Natural killer cell treated with Interleukin-12 subunit alpha and Interleukin-12 subunit beta and Interleukin-15 and Interleukin-18, amount 100 ng/mL, for 72 hours (primary cell): Measurements from ENCODE around the gene PI3. TPM values are rescaled to one million over a fixed set of nuclear protein-coding genes. Genes with fewer than 3 reads are reported as not detected.

Experiments used
- ATAC-seq, 2 donors: fragments of 150-1000 bp; cut with Tn5 transposase in 1 of 2; sonication (Bioruptor Pico), chemical (Tn5 transposase) in 1 of 2; 2 replicates each; pipeline ENCODE4 v1.10.0; 2021
- DNase-seq: peaks from one replicate; pipeline ENCODE4 v3.0.0; 2022; ENCODE audit warnings: low spot score
- H3K27ac Mint-ChIP-seq, 2 donors: 1 replicate in 1 of 2; 2 replicates in 1 of 2; pipeline ENCODE4 v1.8.0; 2022; ENCODE audit warnings: mixed read lengths in 2 of 2, mild to moderate bottlenecking in 1 of 2, moderate library complexity in 1 of 2
- H3K27me3 Mint-ChIP-seq, 2 donors: 1 replicate in 1 of 2; 2 replicates in 1 of 2; pipeline ENCODE4 v1.8.0; 2022; ENCODE audit warnings: mixed read lengths in 2 of 2
- H3K36me3 Mint-ChIP-seq: one replicate; pipeline ENCODE4 v1.8.0; 2022; ENCODE audit warnings: mixed read lengths
- H3K4me1 Mint-ChIP-seq, 2 donors: 1 replicate in 1 of 2; 2 replicates in 1 of 2; pipeline ENCODE4 v1.8.0; 2022; ENCODE audit warnings: low read depth in 2 of 2, mixed read lengths in 2 of 2, mild to moderate bottlenecking in 1 of 2
- H3K4me3 Mint-ChIP-seq: one replicate; pipeline ENCODE4 v1.8.0; 2022; ENCODE audit warnings: mixed read lengths
- H3K9me3 Mint-ChIP-seq: 2 replicates; pipeline ENCODE4 v1.8.0; 2022; ENCODE audit warnings: mixed read lengths
- total RNA-seq, 2 donors: library from RNA; stranded (reverse); gene quantifications; one replicate each; pipeline ENCODE4 v1.2.3, GENCODE V29; 2022

Gene PI3
- total RNA-seq, 2 donors from 2014 or later, result not detected

DNA sequence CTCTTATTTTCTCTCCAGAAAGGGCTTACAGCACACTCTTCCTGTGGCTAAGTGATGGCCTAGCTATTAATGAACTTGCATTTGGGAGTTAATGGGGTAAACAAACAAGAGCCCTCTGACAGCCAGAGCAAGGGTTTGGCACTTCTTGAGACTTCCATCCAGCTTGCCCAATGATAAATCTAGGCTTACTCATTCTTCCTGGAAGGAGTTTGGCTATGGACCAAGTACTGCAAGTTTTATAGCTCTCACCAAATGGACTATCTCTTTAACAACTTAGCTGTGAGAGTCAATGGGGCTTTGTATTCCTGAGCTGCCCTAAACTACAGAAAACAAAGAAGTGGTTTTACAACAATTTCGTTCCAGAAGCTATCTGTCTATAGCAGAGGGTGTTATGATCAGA, 16.7 kb upstream of the PI3 start:
- H3K27ac Mint-ChIP-seq, result no peak overlapping the region
- H3K36me3 Mint-ChIP-seq, result peaks cover 19% of the 10 kb centered on the region
- peaks cover 44 to 52% of the 10 kb centered on the region in 2 donors for H3K27me3 Mint-ChIP-seq
- DNase-seq, result no peak
- peaks cover 12% of the 10 kb centered on the region for H3K9me3 Mint-ChIP-seq
- ATAC-seq, result no peak
- no peak overlapping the region for H3K4me3 Mint-ChIP-seq
- no peaks in the 10 kb centered on the region for H3K4me1 Mint-ChIP-seq

DNA sequence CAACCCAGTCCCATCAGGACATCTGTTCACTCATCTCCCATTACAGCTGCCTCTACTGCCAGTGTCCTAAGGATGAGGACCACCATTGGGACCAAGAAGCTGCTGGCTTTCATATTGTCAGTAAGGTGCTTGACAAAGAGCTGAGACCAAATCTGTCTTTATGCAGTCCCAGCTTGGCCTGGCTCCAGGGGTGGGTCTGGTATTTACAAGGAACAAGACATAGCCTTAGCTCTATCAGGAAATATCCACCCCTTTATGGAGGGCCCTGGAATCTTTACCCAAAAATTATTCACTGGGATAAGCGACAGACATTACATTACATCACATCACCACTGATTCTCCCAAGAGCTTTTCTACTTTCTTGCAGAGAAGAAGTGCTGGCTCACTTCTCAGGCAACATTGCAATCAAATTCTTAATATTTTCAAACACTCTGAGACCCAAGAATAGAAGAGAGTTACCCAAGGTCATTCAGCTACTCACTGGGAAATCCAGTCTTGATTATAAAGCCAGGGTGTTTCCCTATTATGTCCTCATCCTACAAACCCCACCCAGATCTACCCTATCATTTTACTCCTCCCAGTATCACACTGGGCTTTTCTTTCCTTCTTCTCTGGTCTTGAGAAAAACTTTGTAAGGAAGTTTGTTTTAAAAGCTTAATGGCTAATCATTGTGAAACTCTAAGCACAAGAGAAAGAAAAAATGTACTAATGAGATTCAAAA, 11.5 kb upstream of the PI3 start:
- DNase-seq (no peak), ATAC-seq (no peak)
- peaks cover 26% of the 10 kb centered on the region for H3K36me3 Mint-ChIP-seq
- peaks cover 12% of the 10 kb centered on the region for H3K9me3 Mint-ChIP-seq
- H3K4me1 Mint-ChIP-seq, result no peaks in the 10 kb centered on the region
- H3K4me3 Mint-ChIP-seq, result no peak overlapping the region
- no peak overlapping the region for H3K27ac Mint-ChIP-seq
- H3K27me3 Mint-ChIP-seq, result peaks cover 45 to 74% of the 10 kb centered on the region in 2 donors

GRCh38 chr20:45164906-45165305, 9.8 kb upstream of the PI3 start:
- H3K4me1 Mint-ChIP-seq, result no peaks in the 10 kb centered on the region
- H3K27me3 Mint-ChIP-seq, result peaks cover 34 to 59% of the 10 kb centered on the region in 2 donors
- H3K9me3 Mint-ChIP-seq, result peaks cover 4% of the 10 kb centered on the region
- peaks cover 14% of the 10 kb centered on the region for H3K36me3 Mint-ChIP-seq
- ATAC-seq (no peak), DNase-seq (no peak)
- no peak overlapping the region for H3K4me3 Mint-ChIP-seq
- no peak overlapping the region for H3K27ac Mint-ChIP-seq

GRCh38 chr20:45173522-45173921, 1.2 kb upstream of the PI3 start:
- H3K36me3 Mint-ChIP-seq, result no peaks in the 10 kb centered on the region
- no peaks in the 10 kb centered on the region for H3K9me3 Mint-ChIP-seq
- peaks cover 8 to 27% of the 10 kb centered on the region in 2 donors for H3K27me3 Mint-ChIP-seq
- H3K27ac Mint-ChIP-seq, result no peak overlapping the region
- ATAC-seq, result no peak
- no peak overlapping the region for H3K4me3 Mint-ChIP-seq
- DNase-seq, result no peak
- H3K4me1 Mint-ChIP-seq, result no peaks in the 10 kb centered on the region

- H3K36me3 Mint-ChIP-seq, result no peaks in the 10 kb centered on the region
- peaks cover 10 to 20% of the 10 kb centered on the region in 2 donors for H3K27me3 Mint-ChIP-seq
- no peaks in the 10 kb centered on the region for H3K9me3 Mint-ChIP-seq
- ATAC-seq (no peak), DNase-seq (no peak)
- no peaks in the 10 kb centered on the region for H3K4me1 Mint-ChIP-seq
- no peak overlapping the region for H3K27ac Mint-ChIP-seq
- no peak overlapping the region for H3K4me3 Mint-ChIP-seq
Measured at GRCh38 chr20:45176526-45177267, 2.0 kb downstream of the PI3 start.

- Mint-ChIP-seq H3K4me1 (no peaks in the 10 kb centered on the region), H3K9me3 (no peaks in the 10 kb centered on the region), H3K4me3 (no peak overlapping the region), H3K27me3 (peaks cover 4 to 9% of the 10 kb centered on the region in 2 donors), H3K36me3 (no peaks in the 10 kb centered on the region), H3K27ac (no peak overlapping the region)
- ATAC-seq (peak; percentile 20 to 36), DNase-seq (no peak)
Measured at GRCh38 chr20:45179166-45179565, 4.5 kb downstream of the PI3 start.

DNA sequence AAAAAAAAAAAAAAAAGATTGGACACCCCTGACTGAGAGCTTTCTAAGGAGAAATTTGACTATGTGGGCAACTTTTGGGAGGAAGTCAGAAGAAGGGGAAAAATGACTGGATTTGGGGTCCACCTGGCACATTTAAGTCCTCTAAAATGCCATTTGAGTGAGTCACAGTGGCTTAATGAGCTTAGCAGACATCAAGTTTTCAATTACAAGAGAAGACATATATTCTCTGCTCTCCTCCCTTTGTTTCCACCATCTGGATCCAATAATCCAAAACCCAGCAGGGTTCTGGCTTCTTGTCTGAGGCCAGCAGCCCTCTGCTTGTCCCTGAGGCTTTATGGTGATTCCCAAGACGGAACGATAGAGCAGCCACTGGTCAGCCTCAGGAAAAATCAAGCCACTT, 6.9 kb downstream of the PI3 start:
- no peak for DNase-seq
- H3K4me3 Mint-ChIP-seq, result no peak overlapping the region
- H3K27me3 Mint-ChIP-seq, result peaks cover 15% of the 10 kb centered on the region in 2 donors
- H3K9me3 Mint-ChIP-seq, result no peaks in the 10 kb centered on the region
- no peak for ATAC-seq
- no peaks in the 10 kb centered on the region for H3K4me1 Mint-ChIP-seq
- H3K27ac Mint-ChIP-seq, result no peak overlapping the region
- H3K36me3 Mint-ChIP-seq, result no peaks in the 10 kb centered on the region

- DNase-seq (no peak), ATAC-seq (no peak)
- peaks cover 9 to 22% of the 10 kb centered on the region in 2 donors for H3K27me3 Mint-ChIP-seq
- no peaks in the 10 kb centered on the region for H3K36me3 Mint-ChIP-seq
- H3K4me3 Mint-ChIP-seq, result no peak overlapping the region
- no peaks in the 10 kb centered on the region for H3K9me3 Mint-ChIP-seq
- H3K4me1 Mint-ChIP-seq, result no peaks in the 10 kb centered on the region
- H3K27ac Mint-ChIP-seq, result no peak overlapping the region
Measured at GRCh38 chr20:45183084-45183483, 8.4 kb downstream of the PI3 start.

DNA sequence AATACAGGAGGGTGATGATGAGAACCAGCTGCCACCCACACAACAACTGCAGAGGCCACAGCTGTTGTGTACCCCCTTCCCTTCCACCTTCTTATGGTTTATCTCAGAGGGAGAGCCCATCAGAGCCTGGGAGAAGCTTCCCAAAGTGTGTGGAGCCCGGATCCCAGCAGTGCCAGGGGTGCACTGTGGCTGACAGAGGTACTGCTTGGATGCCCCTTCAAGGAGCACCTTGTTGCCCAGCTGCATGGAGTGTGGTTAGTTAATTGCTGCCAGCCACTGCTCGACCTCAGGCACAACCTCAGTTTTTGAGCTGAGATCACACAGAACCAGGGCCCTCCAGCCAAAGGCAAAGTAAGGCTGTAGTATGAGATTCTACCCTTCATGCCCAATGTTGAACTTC, 13.0 kb downstream of the PI3 start:
- ATAC-seq, result peak in 1 of 2 donors; percentile 61
- Mint-ChIP-seq H3K36me3 (no peaks in the 10 kb centered on the region), H3K9me3 (no peaks in the 10 kb centered on the region), H3K27ac (no peak overlapping the region), H3K4me1 (no peaks in the 10 kb centered on the region), H3K27me3 (peaks cover 13 to 29% of the 10 kb centered on the region in 2 donors), H3K4me3 (no peak overlapping the region)
- no peak for DNase-seq

DNA sequence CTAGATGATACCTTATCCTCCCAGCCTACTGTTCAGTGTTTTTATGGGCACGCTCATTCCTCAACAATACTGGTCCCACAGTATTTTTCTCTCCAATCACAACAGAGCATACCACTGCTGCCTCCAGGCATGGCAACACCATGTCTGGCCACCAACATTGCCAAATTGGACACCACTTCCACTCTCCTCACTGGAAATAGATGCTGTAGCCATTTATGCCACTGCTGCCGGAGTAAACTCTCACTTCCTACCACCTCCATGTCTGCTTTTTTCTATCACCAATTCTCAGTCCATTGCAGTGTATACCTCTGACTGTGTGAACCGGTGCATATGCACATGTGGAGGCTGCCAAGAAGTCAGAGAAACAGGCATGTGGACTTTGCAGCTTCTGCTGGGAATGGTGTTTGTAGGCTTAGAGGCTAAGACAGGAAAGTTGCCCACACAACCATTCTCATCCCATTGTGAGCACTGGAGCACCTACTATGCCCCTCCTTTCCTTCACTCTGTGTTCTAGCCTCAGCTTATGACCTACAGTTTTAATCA, 14.4 kb downstream of the PI3 start:
- no peaks in the 10 kb centered on the region for H3K9me3 Mint-ChIP-seq
- H3K4me3 Mint-ChIP-seq, result no peak overlapping the region
- ATAC-seq, result no peak
- peaks cover 13 to 33% of the 10 kb centered on the region in 2 donors for H3K27me3 Mint-ChIP-seq
- H3K27ac Mint-ChIP-seq, result no peak overlapping the region
- DNase-seq, result no peak
- H3K36me3 Mint-ChIP-seq, result no peaks in the 10 kb centered on the region
- no peaks in the 10 kb centered on the region for H3K4me1 Mint-ChIP-seq

GRCh38 chr20:45189861-45190260, 15.2 kb downstream of the PI3 start:
- Mint-ChIP-seq H3K9me3 (no peaks in the 10 kb centered on the region), H3K27ac (no peak overlapping the region), H3K4me3 (no peak overlapping the region), H3K4me1 (no peaks in the 10 kb centered on the region), H3K36me3 (no peaks in the 10 kb centered on the region), H3K27me3 (peaks cover 9 to 35% of the 10 kb centered on the region in 2 donors)
- DNase-seq, result no peak
- ATAC-seq, result no peak

- Mint-ChIP-seq H3K36me3 (no peaks in the 10 kb centered on the region), H3K4me1 (no peaks in the 10 kb centered on the region), H3K4me3 (no peak overlapping the region), H3K27me3 (peaks cover 8 to 23% of the 10 kb centered on the region in 2 donors), H3K9me3 (no peaks in the 10 kb centered on the region), H3K27ac (no peak overlapping the region)
- ATAC-seq, result no peak
- no peak for DNase-seq
Measured at GRCh38 chr20:45191926-45192325, 17.2 kb downstream of the PI3 start.

GRCh38 chr20:45193331-45193730, 18.6 kb downstream of the PI3 start:
- ATAC-seq (no peak), DNase-seq (no peak)
- H3K36me3 Mint-ChIP-seq, result no peaks in the 10 kb centered on the region
- no peaks in the 10 kb centered on the region for H3K4me1 Mint-ChIP-seq
- no peak overlapping the region for H3K4me3 Mint-ChIP-seq
- H3K27me3 Mint-ChIP-seq, result peaks cover 16 to 26% of the 10 kb centered on the region in 2 donors
- H3K27ac Mint-ChIP-seq, result no peak overlapping the region
- no peaks in the 10 kb centered on the region for H3K9me3 Mint-ChIP-seq

DNA sequence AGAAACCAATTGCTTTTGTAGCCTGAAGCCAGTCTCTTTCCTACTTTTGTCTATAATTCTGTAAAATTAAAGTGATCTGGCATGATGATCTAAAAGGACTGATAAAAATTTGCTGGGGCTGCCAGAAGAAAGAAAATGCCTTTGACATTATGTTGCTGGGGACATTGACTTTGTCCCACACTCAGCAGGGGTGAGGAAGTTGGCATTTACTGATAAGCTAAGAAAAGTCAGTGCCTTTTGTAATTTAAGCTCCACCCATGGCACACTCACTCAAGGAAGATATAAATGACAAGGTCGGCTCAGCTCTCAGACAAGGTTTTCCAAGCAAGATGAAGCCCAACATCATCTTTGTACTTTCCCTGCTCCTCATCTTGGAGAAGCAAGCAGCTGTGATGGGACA, 32.0 kb downstream of the PI3 start, which contains the start of gene SEMG1:
Gene SEMG1, plus strand, starts transcription at position 309 of the 400 bp plus-strand sequence. Its CDS starts 21 bp downstream, at position 330.
- H3K4me1 Mint-ChIP-seq, result no peaks in the 10 kb centered on the region
- no peak for DNase-seq
- peaks cover 5% of the 10 kb centered on the region for H3K36me3 Mint-ChIP-seq
- H3K9me3 Mint-ChIP-seq, result peaks cover 3% of the 10 kb centered on the region
- no peak for ATAC-seq
- no peak within 1 kb of the TSS for H3K4me3 Mint-ChIP-seq
- H3K27ac Mint-ChIP-seq, result no peak within 1 kb of the TSS
- peaks cover 40 to 71% of the 10 kb centered on the region in 2 donors for H3K27me3 Mint-ChIP-seq
